NCI-H345 (cell line): ENCODE data around the gene SH2D3A.
"Not testable (repeated sequence)": the region's sequence is repeated elsewhere in the genome, so short reads cannot be mapped to it uniquely, and the experiment has no call there.

Source experiments
- DNase-seq: peaks from one replicate; lab custom pipeline; 2025; lab: John Stamatoyannopoulos, UW

The SH2D3A gene

DNA sequence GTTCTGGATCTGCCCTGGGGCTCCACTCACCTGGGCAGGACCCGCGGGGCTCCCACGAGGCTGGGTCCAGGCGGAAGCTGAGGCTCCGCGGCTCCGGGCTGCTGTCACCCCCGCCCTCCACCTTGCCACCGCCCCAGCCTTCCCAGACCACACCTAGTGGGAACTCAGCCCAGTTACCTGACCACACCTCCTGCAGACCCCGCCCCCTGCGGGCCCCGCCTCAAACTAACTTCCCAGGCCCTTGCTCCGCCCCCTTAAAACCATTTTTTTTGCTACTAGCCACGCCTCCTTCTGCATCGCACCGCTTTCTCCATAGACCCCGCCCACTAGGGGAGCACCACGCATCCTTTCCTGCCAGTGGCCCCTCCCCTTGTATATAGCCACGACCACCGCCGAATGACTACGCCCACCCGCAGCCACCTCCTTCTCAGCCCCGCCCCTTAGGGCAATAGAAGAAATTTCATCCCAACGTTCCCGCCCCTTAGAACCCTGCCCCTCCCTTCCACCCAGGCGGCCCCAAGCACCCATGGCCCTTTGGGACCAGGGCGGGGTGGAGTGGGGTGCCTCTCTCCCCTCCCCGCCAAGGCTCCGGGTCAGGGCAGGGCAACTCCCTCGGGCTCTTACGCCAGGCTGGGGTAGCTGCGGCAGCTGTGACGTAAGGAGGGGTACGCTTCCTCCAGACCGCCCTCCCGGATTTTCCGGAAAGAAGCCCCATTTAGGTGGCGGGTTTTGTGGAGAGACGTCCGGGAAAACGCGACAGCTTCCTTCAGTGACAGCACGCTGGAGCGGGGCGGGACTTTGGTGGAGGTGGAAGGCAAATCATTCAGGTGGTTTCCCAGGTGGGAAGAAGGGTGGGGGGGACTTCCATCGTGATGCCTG lies at the start of gene SH2D3A:
Gene SH2D3A (minus strand): TSS at position 79 of the 879 bp plus-strand sequence. CDS start 3,687 bp downstream, outside the sequence.
- DNase-seq = peak; percentile 86

DNA sequence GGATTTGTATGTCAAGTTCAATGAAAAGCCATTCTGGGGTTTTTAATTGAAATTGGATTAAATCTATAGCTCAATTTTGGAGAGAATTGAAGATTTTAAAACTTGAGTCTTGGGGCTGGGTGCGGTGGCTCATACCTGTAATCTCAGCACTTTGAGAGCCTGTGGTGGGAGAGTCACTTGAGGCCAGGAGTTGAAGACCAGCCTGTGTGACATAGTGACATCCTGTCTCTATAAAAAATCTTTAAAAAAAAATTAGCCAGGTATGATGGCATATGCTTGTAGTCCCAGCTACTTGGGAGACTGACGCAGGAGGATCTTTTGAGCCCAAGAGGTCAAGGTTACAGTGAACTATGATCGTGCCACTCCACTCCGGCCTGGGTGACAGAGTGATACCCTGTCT lies 46.4 kb upstream of the SH2D3A start:
- no peak for DNase-seq

DNA sequence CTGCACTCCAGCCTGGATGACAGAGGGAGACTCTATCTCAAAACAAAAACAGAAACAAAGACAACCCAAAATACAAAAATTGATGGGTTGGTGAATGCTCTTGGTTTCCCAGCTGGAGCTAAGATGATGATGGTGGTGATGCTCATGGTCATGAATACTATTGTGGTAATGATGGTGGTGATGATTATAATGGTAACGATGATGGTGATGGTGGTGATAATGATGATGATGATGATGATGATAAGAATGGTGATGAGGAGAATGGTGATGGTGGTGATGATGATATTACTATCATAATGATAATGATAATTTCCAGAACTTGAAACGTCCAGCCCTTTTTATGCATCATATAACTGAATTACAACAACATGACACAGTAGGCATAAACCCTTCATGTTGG lies 45.4 kb upstream of the SH2D3A start:
- no peak for DNase-seq

DNA sequence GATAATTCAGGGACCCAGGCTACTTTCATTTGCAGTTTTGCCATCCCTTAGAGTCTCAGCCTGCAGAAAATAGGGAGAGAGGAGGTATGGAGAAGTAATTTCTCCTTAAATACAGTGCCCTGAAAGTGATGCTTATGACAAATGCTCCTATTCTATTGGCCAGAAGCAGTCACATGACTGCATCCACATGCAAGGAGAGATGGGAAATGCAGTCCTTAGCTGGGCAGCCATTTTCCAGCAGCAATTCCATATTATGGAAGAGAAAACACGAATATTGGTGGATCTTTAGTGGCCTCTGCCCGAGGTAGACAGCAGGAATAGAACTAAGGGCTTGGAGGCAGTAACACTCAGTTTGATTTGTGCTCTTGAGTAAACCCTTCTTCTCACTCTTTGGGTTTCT lies 44.7 kb upstream of the SH2D3A start:
- DNase-seq = peak; percentile 7

DNA sequence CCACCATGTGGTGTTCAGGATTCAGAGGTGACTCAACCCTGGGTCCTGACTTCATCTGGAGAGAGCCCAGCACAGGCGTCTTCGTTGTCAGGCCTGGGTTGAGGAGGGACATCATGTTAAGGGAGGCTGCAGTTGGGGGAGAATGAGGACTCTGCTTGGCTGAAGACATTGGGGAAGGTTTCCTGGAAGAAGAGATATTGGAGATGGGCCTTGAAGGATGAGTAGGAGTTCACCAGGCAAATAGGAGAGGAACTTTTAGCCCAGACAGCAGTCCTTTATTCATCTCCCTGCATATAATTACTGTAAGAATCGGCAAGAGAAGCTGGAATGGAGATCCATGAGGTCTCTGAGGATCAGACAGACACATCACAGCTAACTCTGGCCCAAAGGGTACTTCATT lies 44.1 kb upstream of the SH2D3A start:
- no peak for DNase-seq

DNA sequence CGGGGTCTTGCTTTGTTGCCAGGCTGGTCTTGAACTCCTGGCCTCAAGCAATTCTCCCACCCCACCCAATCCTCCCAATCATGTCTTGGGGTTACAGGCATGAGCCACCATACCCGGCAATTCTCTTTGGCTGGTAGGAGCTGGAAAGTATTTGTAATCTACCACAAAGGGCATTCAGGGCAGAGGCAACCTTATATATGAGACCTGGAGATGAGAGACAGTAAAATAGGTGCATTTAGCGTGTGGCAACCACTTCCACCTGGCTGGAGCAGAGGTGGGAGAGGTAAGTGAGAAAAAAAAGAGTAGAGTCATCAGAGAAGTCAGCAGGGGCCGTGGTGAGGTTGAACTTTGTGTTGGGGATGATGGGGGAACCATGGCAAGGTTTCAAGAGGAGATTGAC lies 42.0 kb upstream of the SH2D3A start:
- DNase-seq = no peak

DNA sequence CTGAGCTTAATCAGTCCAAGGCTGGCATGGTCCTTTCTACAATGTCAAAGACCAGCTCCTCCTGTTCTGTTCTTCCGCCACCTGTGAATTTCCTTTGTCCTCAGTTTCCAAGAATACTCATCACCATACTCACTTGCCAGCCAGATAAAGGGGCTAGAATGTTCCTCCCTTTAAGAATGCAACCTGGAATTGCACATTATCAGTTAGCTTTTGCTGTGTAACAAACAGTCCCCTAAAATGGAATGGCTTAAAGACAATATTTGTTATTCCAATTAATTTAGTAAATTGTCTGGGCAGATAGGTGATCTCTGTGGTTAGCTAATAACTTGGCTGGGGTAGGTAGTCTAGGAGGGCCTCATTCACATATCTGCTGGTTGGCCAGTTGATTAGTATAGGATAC lies 41.3 kb upstream of the SH2D3A start:
- no peak for DNase-seq

DNA sequence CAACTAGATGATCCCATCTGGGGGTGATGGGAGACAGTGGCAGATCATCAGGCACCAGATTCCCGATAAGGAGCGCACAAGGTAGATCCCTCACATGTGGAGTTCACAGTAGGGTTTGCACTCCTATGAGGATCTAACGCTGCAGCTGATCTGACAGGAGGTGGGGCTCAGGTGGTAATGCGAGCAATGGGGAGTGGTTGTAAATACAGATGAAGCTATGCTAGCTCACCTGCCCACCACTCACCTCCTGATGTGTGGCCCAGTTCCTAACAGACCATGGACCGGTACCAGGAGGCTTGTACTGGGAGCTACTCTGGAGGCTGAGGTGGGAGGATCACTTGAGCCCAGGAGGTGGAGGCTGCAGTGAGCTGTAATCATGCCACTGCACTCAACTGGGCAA lies 40.1 kb upstream of the SH2D3A start:
- DNase-seq = no peak

DNA sequence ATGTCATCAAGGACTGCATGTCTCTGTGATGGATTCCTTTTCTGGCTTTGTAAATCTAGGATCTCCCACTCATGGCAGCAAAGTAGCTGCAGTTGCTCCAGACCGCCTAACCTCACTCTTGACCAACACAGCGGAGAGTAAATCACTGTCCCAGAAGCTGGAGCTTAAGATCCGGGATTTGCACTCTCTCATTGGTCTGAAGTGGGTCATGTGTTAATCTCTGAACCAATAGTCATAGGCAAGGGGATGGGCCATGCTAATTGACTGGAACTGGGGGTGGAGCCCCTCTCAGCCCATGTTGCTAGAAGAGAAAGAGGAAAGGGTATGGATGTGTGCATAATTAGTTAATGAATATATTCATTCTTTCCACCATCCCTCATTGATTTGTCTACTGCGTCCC lies 39.3 kb upstream of the SH2D3A start:
- DNase-seq = no peak

DNA sequence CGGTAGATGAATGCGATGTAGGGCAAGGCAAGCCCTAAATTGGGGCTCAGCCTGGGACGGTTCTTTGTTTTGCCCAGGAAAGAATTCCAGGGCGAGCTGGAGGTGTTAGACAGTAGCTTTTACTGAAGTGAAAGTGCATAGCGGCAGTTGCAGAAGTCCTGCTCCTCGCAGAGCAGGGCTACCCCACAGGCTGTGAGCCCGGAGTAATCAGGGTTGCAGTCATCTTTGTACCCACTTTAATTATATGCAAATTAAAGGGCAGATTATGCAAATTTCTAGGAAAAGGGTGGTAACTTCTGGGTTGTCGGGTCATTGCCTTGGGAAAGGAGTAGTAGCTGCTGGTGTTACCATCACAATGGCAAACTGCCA lies 35.8 kb upstream of the SH2D3A start:
- DNase-seq = no peak

DNA sequence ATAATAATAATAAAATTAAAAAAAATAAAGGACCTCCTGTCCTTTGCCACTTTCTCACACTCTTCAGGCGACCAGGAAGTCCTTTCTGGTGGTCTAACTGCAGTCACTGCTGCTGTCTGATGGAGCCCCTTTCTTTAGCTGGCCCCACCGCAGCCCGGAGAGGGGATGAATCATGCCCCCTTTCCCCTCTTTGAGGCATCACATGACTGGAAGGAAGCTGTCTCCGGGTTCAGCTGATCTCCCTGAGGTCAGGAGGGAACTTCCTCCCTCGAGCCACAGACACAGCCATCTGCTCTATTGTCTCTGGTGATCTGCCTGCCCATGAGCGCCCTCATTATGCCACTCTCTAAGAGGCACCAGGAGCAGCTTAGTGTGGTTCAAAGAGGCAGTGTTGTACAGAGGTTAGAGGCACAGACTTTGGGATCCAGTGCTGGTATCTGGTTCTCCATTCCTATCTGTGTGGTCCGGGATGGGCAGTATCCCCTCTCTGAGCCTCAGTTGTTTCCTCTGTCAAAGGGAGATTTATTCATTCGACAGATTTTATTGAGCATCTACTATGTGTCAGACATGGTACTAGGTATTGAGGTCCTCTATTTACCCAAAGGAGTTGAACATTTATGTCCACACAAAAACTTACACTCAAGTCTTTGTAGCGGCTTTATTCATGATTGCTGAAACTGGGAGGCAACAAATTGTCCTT lies 35.3 kb upstream of the SH2D3A start:
- no peak for DNase-seq

DNA sequence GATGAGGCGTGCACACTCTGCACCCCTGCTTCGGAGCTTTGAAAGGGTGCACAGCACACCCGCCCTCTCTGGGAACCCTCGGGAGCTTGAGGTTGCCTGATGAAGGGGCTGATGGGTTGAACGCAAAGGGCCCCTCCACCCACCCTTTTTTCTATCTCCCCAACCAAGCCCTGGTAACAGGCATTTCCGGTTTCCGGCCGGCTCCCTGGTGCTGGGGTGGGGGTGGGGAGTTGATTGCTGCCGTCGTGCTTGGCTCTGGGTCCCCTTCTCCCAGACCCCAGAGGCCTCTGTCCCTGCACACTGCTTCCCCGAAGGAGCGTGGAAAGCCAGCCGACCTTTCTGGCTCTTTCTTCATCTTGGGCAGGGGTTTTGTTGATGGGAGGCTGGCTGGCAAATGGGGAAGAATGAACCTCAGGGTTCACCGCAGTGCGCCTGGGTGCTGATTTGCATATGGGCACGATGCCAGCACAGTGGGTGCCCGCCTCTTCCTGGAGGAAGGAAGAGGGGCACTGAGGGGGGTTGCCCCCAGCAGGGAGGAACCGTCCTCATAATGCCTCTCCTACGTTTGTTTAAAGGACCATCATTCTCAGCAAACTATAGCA lies 34.4 kb upstream of the SH2D3A start:
- peak; percentile 31 for DNase-seq

DNA sequence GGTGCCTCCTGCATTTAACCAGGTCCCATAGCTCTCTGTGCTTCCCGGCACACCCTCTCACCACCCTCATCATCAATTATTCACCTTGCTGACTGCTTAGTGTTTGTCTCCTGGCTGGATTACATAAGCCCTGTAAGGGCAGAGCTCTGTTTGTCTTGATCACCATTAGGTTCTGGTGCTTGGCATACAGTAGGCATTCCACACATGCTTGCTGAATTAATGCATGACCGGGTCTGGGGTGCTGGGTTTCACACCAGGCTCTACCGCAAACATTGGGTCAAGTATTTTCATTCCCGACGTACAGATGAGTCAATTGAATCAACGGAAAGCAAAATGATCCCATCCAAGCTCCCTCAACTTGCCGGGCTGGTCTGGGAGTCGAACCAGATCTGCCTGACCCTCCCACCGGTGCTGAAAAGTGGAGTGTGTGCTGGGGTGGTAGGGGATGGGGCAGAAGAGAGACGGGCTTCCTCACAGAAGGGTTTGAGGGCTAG lies 33.8 kb upstream of the SH2D3A start:
- no peak for DNase-seq

DNA sequence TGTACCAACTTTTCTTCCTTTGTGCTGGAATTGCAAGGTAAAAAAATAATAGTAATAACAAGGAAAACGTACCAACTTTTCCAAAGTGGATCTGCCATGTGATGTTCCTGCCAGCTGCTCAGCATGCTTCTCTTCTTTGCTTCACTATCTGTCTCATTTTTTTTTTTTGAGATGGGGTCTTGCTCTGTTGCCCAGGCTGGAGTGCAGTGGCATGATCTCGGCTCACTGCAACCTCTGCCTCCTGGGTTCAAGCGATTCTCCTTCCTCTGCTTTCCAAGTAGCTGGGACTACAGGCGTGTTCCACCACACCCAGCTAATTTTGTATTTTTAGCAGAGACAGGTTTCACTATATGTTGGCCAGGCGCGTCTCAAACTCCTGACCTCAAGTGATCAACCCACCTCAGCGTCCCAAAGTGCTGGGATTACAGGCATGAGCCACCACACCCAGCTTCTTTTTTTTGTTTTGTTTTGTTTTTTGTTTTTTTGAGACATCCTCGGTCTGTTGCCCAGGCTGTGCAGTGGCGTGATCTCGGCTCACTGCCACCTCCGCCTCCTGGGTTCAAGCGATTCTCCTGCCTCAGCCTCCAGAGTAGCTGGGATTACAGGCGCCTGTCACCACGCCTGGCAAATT lies 33.0 kb upstream of the SH2D3A start:
- DNase-seq = not testable (repeated sequence)

DNA sequence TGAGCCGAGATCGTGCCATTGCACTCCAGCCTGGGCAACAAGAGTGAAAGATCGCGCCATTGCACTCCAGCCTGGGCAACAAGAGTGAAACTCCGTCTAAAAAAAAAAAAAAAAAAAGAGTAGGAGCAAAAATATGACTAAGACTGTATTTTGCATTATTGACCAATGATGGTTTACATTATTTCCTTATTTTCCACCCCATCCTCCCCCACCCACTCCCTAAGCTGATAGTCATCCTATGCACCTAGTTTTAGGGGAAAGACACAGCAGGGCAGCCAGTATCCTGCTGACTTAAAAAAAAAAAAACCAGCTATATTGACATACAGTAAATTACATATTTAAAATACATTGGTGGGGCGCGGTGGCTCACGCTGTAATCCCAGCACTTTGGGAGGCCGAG lies 30.4 kb upstream of the SH2D3A start:
- DNase-seq = no peak

DNA sequence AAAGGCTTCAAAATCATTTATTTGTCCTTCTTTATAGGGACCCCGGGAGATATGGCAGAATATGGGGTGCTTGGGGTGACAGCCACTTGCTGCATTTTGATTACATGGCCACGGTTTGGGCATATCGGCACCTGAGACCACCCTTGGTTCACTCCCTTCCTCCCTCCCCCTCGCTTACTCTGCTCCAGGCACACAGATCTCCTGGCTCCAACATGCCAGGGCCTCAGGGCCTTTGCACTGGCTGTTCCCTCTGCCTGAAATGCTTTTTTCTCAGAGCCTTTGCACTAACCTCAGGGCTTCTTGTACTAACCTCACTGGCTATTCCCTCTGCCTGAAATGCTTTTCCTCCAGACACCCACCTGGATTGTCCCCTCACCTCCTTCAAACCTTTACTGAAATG lies 29.0 kb upstream of the SH2D3A start:
- DNase-seq = no peak

DNA sequence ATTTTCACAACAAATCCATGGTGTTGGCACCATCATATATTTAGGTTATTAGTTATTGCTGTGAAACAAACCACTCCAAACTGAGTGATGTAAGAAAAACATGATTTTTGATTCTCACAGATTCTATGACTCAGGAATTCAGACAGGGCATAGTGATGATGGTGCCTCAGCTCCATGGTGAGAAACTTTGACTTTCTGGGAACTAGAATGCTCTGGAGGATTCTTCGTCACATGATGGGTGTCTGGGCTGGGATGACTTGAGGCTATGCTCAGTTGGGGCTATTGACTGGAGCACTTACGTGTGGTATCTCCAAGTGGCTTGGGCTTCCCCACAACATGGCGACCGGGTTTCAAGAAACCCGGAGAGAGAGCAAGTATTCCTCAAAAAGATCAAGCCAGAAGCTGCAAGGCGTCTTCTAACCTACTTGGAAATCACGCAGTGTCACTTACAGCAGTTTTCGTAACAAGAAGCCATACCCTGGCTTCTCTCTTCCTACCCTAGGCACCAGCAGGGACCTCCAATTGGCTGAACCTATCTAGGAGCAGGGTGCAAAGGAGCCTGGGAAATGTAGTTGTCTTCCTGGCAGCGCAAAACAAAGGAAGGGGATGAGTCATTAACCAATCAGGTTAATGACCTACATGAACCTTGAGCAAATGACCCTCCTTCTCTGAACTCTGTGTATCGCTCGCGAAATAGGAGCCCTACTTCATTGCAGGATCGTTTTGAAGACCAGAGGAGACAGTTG lies 27.6 kb upstream of the SH2D3A start:
- no peak for DNase-seq

DNA sequence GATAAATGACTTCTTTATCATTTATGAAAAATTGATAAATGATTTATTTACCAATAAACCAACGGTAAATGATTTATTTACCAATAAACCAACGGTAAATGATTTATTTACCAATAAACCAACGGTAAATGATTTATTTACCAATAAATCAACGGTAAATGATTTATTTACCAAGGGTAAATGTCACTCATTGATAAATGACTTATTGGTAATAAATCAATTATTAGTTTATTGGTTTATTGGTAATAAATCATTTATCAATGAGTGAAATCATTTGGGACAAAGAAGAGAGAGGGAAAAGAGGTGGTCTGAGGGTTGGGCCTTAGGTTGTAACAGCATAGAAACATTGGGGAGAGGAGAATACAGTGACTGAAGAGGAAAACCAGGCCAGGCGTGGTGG lies 26.7 kb upstream of the SH2D3A start:
- no peak for DNase-seq

DNA sequence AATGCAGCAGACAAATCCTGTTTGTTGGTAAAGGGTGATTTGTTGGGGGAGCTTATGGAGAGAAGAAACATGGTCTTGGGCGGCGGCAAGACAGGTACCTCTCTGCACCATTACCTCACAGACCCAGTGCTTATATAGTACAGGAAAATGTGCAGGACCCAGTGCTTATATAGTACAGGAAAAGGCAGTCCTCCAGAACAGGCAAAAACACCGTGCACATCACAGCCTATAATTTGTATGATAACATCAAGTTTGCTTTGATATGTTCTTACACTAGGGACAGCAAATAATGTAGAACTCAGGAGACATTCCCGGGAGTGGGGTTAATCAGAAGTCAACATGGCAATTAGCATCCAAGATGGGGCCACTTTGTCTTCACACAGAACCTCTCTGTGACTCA lies 26.2 kb upstream of the SH2D3A start:
- no peak for DNase-seq

DNA sequence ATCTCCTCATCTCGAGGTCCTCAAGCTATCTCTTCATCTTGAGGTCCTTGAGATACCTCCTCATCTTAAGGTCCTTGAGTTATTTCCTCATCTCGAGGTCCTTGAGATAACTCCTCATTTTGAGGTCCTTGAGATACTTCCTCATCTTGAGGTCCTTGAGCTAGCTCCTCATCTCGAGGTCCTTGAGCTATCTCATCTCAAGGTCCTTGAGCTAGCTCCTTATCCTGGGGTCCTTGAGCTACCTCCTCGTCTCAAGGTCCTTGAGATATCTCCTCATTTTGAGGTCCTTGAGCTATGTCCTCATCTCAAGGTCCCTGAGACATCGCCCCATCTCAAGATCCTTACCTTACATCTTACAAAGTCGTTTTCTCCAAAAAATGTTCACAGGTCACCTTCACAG lies 24.0 kb upstream of the SH2D3A start:
- no peak for DNase-seq

DNA sequence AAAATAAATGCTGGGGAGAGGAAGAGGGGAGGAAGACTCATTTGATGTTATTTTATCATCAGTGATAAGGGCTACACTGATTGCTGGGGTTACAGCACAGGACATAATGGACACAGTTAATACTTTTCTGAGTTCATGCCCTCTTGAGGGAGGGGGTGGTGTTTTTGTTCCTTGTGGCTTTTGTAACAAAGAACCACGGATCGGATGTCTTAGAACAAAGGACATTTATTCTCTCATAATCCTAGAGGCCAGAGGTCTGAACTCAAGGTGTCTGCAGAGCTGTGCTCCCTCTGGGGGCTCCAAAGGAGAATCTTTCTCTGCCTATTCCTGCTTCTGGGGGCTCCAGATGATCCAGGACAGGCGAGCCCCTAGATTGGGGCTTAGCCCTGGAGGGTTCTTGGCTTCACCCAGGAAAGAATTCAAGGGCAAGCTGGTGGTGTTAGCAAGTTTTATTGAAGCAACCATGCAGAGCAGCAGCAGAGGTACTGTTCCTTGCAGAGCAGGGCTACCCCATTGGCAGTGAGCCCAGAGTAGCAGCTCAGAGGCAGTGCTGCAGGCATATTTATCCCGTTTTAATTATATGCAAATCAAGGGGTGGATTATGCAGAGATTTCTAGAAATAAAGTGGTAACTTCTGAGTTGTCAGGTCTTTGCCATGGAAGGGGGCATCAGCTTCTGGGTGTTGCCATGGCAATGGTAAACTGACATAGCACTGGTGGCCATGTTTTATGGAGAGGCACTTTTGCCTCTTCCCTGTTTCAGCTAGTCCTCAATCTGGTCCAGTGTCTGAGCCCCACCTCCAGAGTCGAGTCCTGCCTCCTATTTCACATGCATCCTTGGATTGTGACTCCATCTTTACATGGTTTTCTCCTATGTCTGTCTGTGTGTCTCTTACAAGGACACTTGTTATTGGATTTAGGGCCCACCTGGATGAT lies 23.2 kb upstream of the SH2D3A start:
- no peak for DNase-seq
